ENCODE data around the gene SH3BP2. TPM values are rescaled to one million over a fixed set of nuclear protein-coding genes. Genes with fewer than 3 reads are reported as not detected.
A peak's percentile ranks its signal among the peaks of the same experiment; 100 is the strongest.

The SH3BP2 gene
- total RNA-seq, 1 donor from 2014 or later, result 32.2 TPM

DNA sequence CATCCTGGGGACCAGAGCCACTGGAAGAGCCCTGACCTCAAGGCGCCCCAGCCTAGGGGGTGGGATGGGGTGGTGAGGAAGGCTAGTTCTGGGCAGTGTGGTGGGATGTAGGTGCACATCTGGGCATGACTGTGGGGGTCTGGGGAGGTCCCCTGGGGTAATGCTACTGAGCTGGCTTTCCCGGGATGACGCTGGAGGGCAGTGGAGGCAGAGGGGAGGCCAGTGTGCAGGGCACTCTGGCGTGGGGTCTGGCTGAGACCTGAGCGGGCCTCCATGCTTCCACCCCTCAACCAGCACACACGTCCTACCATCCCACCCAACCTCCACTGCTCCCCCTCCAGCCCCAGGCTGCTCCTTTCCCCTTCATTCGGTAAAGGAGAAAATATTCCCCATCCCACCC, 4.8 kb upstream of the SH3BP2 start:
- no peak for DNase-seq (ENCODE audit: missing footprints)
- intact Hi-C loops (cut with DNase I), result no loop called here
- no peak for ATAC-seq

DNA sequence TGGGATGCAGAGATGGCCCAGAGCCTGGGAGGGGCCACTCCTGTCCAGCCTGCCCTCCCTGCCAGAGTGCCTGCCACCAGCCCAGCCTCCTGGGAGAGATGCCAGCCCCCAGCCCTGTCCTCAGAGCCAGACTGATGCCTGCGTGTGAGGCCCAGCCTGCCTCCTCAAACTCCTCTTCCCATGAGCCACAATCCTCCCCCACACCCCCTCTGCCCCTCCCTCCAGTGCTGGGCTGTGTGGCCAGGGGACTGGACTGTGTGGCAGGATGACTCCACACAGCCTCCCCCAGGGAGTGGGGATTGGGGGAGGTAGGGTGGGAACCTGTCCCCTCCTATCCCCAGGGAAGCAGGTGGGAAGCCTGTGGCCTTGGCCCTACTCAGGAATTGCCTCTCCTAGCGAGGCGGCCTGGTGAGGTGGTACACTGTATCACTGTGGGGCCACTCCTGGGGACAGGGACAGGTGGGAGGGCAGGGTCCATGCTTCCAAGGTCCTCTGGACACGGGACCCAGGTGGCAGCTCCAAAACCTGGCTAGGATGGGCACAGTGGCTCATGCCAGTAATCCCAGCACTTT, 4.3 kb upstream of the SH3BP2 start:
- intact Hi-C loops (cut with DNase I), result no loop called here
- ATAC-seq (peak; percentile 72), DNase-seq (ENCODE audit: missing footprints) (peak; percentile 71)

DNA sequence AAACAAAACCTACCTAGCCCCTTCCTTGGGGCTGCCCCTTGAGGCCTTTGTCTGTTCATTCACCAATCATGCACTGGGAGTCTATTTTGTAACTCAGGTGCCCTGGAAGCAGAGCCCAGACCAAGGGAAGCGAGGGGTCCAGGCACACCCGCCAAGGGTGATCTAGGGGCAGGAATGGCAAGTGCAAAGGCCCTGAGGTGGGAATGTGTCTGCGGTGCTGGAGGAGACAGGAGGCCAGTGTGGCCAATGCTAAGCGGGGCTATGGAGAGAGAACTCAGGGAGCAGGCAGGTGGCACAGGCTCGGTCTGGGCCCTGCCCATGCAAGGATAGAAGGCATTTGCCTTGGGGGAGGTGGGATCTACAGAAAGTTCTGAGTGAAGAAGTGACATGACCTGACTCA, 3.5 kb upstream of the SH3BP2 start:
- DNase-seq (ENCODE audit: missing footprints), result peak; percentile 30
- intact Hi-C loops (cut with DNase I), result no loop called here
- no peak for ATAC-seq

GRCh38 chr4:2789793-2790582, 2.9 kb upstream of the SH3BP2 start:
- DNase-seq (ENCODE audit: missing footprints) (peak; percentile 63), ATAC-seq (no peak)
- intact Hi-C loops (cut with DNase I), result no loop called here

GRCh38 chr4:2790583-2791517, 2.0 kb upstream of the SH3BP2 start:
- peak; percentile 72 for DNase-seq (ENCODE audit: missing footprints)
- intact Hi-C loops (cut with DNase I), result no loop called here
- ATAC-seq, result no peak

DNA sequence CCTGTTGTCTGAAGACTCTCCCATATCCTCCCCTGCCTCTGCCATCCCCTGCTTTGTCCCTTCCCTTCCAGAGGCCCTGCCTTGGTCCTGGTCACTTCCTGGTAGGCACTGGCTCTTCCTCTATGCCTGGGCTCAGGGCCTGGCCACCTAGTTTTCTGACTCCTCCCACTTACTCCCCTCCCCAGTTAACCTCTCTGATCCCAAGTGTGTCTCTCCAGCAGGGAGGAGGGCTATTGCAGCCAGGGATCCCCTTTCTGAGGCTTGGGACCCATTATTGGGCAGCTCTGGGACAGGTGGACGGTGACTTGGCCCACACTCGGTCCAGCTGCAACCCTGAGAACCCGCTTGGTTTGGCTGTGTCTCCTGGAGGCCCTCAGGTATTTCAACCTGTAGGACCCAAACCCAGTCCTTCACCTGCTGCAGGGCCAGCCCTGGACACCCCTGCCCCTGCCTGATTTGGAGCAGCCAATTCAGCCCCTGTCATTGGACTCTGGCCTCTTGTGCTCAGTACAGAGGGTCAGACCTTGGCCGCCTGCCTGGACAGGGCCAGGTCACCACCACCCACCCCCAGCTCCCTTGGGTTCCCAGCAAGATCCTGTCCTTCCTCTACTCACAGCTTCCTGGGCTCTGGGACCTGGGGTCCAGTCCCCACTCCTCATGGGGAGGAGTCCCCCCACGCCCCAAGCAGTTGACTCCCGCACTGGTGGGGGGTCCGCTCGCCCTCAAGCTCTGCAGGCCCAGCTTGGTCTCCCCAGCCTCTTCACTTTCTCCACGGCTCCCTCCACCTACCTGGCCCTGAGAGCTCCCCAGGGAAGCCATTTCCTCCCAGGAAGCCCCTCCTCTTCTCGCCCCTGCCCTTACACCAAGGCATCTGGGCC, 1.1 kb upstream of the SH3BP2 start:
- DNase-seq (ENCODE audit: missing footprints) (peak; percentile 58), ATAC-seq (no peak)
- intact Hi-C loops (cut with DNase I), result no loop called here

- intact Hi-C loops (cut with DNase I), result no loop called here
- ATAC-seq, result no peak
- no peak for DNase-seq (ENCODE audit: missing footprints)
These were observed 532 bp upstream of the SH3BP2 start for GRCh38 chr4:2792396-2792710.

DNA sequence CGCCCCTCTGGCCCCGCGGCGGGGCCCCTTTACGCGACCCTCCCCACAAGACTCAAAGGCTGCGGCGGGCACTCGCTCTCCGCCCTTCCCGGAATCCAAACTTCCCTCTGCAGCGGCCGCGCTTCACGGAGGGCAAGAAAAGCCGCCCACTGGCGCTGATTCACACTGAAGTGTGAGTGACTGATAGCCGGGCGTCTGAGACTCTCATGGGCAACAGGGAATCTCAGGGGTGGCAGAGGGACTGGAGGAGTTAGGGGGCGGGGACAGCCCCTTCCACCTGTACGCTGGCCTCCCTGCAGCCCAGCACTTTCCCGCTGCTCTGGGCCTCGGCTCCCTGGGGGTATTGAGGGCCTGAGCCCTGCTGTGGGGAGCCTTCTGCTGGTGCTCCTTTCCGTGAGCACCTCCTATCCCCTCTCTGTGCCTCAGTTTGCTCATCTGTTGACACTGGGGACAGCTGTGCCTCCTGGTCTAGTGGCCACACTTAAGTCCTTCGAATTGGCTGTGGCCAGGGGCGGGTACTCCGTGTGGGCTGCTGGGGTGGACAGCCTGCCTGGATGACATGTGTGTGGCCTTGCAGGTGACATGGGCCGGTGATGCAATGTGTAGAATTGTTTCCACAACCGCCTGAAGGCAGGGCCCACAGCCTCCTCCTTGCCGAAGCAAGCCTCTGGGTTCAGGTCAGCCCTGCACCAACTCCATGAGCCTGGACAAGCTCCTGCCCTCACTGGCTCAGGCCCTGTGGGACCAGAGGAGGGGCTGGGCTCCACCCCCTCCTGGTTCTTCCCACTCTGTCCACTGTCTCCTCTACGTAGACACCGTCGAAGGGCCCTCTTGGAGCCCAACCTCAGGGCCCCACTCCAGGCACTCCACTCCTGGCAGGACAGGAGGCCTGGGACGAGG, 951 bp downstream of the SH3BP2 start:
- peak; percentile 83 for DNase-seq (ENCODE audit: missing footprints)
- intact Hi-C loops (cut with DNase I), result loop anchor here (2.0 kb wide), 1 partner anchor 17 kb away; no protein-coding TSS in a partner anchor
- ATAC-seq, result no peak

- intact Hi-C loops (cut with DNase I), result loop anchor here (2.0 kb wide), 1 partner anchor 16 kb away; no protein-coding TSS in a partner anchor
- peak; percentile 45 for ATAC-seq
- peak; percentile 91 for DNase-seq (ENCODE audit: missing footprints)
These were observed 1.8 kb downstream of the SH3BP2 start for GRCh38 chr4:2794486-2795299.

DNA sequence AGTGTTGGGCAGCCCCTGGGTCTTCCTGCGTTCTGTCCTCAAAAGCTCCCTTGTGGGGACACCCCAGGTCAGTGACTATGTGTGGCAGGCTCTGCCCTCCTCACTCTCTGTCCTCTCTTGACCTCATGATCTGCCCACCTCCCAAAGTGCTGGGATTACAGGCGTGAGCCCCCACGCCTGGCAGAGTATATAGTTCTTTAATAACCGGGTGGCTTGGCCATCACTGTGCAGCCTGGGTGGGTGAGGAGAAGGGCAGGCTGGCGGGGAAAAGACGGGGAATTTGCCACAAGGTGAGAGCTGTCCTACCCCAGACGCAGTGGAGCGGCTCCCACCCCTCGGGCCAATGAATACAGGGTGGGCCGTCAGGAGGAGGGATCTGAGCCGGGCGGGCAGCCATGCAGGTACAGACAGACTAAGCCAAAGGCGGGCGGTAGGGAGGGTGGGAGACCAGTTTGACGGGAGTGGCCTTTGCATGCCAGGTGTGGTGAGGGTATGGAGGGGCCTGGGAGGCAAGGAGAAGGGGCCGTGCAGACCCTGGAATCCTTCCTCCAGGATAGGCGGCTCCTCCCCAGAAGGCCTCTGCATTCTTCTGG, 2.5 kb downstream of the SH3BP2 start:
- DNase-seq (ENCODE audit: missing footprints) (peak; percentile 63), ATAC-seq (no peak)
- intact Hi-C loops (cut with DNase I), result loop anchor here (2.0 kb wide), 1 partner anchor 15 kb away; no protein-coding TSS in a partner anchor

GRCh38 chr4:2795893-2796848, 3.3 kb downstream of the SH3BP2 start:
- intact Hi-C loops (cut with DNase I), result loop anchor here (2.0 kb wide), 1 partner anchor 15 kb away; no protein-coding TSS in a partner anchor

DNA sequence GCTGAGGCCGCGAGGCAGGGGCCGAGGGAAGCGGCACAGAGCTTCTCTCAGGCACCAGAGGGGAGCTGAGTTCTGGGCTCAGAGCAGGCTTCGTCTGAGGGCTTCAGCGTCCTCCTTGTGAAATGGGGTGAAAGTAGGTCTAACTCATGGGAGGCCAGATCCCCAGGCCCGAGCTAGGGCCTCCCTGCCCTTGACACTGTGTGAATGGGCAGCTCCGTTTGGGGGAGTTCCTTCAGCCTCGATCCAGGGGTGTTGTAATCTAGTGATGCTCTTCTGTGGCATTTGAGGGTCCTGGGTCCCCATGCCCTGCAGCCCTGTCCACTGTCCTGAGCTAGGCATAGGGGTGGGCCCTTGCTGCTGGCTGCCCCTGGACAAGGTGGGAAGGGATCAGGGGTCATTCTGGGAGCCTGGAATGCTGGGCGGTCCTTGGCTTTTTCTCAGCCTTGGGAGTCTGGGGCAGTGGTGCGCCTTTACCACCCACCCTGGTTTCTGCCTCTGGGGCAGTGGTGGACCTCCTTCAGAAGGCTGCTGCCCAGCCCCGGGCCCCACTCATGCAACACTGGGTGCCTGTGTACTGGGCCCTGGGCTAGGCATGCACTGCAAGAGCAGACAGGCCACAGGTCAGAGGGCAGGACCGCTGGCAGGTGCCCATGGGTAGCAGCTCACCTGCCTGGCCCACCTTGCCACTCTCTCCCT, 4.1 kb downstream of the SH3BP2 start:
- intact Hi-C loops (cut with DNase I), result no loop called here
- no peak for ATAC-seq
- peak; percentile 21 for DNase-seq (ENCODE audit: missing footprints)

More at GRCh38 chr4:2795893-2796848, 3.3 kb downstream of the SH3BP2 start:
- no peak for ATAC-seq
- DNase-seq (ENCODE audit: missing footprints), result peak; percentile 63

GRCh38 chr4:2797545-2798305, 4.8 kb downstream of the SH3BP2 start:
- DNase-seq (ENCODE audit: missing footprints) (peak; percentile 71), ATAC-seq (no peak)
- intact Hi-C loops (cut with DNase I), result no loop called here
